Measurements from ENCODE around the gene LNPK.

The LNPK gene

DNA sequence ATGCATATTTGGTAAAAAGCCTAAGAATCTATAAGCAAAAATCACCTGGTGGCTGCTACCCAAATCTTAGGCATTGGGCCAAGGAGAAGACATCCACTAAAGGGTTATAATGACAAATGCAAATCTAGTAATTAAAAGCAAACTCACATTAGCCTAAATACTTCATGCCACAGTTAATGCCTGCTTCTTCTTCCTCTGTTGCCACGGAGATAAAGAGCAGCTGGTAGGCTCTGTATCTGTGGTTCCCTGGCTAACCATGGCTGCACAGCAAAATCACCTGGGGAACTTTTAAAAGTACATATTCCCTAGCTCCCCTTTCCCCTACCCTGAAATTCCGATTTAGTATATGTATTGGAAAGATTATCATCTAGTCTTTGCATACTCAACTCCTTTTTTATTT, 114.3 kb downstream of the LNPK start:
- H3K36me3 ChIP-seq (ENCODE audit: control insufficient read depth, insufficient read depth, low read length) = no peaks in the 10 kb centered on the region

DNA sequence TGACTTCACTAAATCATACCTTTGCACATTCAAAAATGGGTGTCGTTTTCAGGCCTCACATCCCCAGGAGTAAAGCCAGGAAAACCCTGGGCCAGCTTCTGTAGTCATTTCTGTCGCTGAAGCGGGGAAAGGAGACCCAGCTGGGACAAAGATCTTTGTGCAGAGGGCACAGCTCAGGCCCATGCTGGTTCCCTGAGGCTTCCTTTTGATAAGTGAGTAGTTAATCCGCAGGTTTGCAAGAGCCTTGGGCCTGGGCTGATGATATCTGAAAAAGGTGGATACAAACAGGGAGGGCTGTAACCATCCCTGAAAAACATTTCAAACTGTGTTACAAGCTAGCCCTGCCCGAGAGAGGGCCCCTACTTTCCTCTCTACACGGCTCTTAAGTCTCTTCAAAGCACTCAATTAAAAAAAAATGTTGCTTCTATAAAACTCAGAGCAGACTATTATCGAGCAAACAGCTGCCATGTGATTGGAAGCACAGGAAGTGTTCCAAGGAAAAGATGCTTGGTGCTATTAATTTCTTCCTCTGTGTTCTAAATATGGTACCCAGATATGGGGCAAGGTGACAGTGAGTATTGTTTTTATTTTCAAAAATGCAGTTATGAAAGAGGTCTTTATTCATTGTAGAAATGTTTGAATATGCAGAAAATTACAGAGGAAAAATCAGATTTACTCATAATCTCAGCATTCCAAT, 117.2 kb downstream of the LNPK start:
- Histone ChIP-seq H3K4me1 (ENCODE audit: control insufficient read depth, insufficient read depth, low read length) (no peaks in the 10 kb centered on the region), H3K36me3 (ENCODE audit: control insufficient read depth, insufficient read depth, low read length) (no peaks in the 10 kb centered on the region), H3K9ac (ENCODE audit: low read length) (no peak overlapping the region), H3K27ac (ENCODE audit: low read depth, low read length) (no peak overlapping the region), H3K4me3 (ENCODE audit: low read length) (no peak overlapping the region), H3K27me3 (ENCODE audit: control insufficient read depth, insufficient read depth, low read length) (no peaks in the 10 kb centered on the region)

More for the DNA sequence above, 114.3 kb downstream of the LNPK start:
- Histone ChIP-seq H3K9ac (ENCODE audit: low read length) (no peak overlapping the region), H3K27me3 (ENCODE audit: control insufficient read depth, insufficient read depth, low read length) (no peaks in the 10 kb centered on the region), H3K27ac (ENCODE audit: low read depth, low read length) (no peak overlapping the region), H3K4me3 (ENCODE audit: low read length) (no peak overlapping the region), H3K4me1 (ENCODE audit: control insufficient read depth, insufficient read depth, low read length) (no peaks in the 10 kb centered on the region)

DNA sequence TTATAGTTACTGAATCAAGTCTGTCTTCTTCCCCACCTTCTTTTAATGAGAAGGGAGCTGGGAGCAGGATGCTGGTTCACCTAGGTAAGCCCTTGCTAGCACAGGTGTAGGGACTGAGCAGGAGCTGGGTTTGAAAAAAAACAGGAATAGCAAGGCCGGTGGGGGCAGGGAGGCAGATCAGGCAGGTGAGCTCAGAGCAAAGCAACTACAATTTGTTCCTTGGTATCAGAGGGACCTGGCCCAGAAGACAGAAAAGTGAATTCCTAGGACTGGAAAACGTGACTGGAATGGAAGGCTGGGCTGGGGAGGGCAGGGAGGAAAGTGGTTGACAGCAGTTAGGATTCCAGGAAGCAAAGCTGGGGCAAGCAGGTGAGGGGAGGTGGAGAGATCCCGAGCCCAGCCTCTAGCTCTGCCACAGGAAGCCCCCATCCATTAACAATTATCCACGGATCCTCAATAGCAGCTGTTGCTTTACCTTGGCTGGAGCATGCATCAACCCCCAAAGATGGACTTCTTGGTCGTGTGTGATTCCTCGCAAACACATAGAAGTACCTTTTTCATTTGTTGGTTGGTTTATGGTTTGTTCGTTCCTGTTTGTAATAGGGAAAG, 118.4 kb downstream of the LNPK start:
- Histone ChIP-seq H3K36me3 (ENCODE audit: control insufficient read depth, insufficient read depth, low read length) (no peaks in the 10 kb centered on the region), H3K27me3 (ENCODE audit: control insufficient read depth, insufficient read depth, low read length) (no peaks in the 10 kb centered on the region), H3K4me1 (ENCODE audit: control insufficient read depth, insufficient read depth, low read length) (no peaks in the 10 kb centered on the region), H3K9ac (ENCODE audit: low read length) (no peak overlapping the region), H3K27ac (ENCODE audit: low read depth, low read length) (no peak overlapping the region), H3K4me3 (ENCODE audit: low read length) (no peak overlapping the region)

DNA sequence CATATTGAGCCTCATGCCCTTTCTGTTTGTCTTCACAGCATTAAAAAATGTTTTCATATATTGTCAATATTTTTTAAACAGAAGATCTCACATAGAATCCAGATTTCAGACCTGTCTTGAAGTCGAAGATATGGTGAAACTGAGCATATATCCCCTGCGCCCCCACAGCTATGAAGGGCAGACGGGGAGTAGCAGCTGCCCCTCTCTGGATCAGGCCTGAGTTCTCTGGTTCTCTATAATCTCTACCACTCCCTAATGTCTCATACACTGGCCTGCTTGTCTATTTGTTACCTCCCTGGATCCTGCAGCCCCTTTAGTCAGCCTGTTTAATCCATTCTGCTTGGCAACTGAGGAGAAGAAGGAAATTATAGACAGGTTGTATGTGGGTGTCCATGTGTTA, 122.4 kb downstream of the LNPK start:
- Histone ChIP-seq H3K9ac (ENCODE audit: low read length) (no peak overlapping the region), H3K27me3 (ENCODE audit: control insufficient read depth, insufficient read depth, low read length) (no peaks in the 10 kb centered on the region), H3K36me3 (ENCODE audit: control insufficient read depth, insufficient read depth, low read length) (no peaks in the 10 kb centered on the region), H3K27ac (ENCODE audit: low read depth, low read length) (no peak overlapping the region), H3K4me1 (ENCODE audit: control insufficient read depth, insufficient read depth, low read length) (no peaks in the 10 kb centered on the region), H3K4me3 (ENCODE audit: low read length) (no peak overlapping the region)

DNA sequence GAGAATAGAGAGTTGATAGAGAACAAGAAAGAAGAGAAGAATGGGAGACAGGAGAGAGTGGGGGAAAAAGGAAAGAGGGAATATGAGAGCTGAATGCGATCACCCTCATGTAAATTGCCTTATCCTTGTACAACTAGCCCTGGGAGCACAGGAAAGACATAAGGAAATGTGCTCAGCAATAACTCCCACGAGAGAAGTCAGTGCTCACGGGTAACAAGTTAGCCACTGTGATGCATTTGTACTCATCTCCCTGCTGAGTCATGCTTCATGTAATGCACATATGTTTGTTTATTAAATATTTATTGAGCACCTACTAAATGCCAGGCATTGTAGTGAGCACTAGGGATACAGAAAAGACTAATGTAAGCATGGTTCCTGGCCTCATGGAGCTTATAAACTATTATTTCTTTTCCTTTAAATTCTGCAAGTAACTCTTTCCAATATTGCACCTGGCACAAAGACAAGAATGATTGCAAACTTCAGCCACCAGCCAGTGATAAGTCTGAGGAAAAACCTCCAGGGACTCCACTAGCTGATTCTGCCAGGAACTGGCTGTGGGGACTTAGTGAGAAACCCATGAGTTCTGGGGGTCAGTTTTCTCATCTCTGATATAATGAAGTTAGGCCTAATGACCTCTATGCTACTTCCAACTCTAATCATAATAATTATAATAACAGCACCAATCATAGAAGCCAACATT, 124.1 kb downstream of the LNPK start:
- Histone ChIP-seq H3K9ac (ENCODE audit: low read length) (no peak overlapping the region), H3K27me3 (ENCODE audit: control insufficient read depth, insufficient read depth, low read length) (no peaks in the 10 kb centered on the region), H3K27ac (ENCODE audit: low read depth, low read length) (no peak overlapping the region), H3K4me1 (ENCODE audit: control insufficient read depth, insufficient read depth, low read length) (no peaks in the 10 kb centered on the region), H3K4me3 (ENCODE audit: low read length) (no peak overlapping the region), H3K36me3 (ENCODE audit: control insufficient read depth, insufficient read depth, low read length) (no peaks in the 10 kb centered on the region)

DNA sequence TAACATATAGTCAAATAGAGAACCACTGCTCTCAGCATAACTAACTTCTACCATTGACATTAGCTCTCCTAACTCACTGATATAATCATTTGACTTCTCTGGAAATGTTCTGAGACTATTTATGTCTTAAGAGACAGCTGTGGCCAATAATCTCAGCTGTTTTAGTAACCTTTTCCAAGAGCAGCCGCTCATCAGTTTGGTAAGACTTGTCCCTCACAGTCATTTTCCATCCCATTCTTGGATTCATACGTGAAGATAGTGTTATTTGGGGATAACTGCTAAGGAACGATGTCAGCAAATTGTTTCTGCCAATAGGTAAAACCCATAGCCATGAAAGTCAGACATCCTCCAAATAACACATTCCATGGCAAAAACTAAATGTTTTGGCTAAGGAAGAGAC, 127.8 kb downstream of the LNPK start:
- Histone ChIP-seq H3K36me3 (ENCODE audit: control insufficient read depth, insufficient read depth, low read length) (no peaks in the 10 kb centered on the region), H3K4me1 (ENCODE audit: control insufficient read depth, insufficient read depth, low read length) (no peaks in the 10 kb centered on the region), H3K27me3 (ENCODE audit: control insufficient read depth, insufficient read depth, low read length) (no peaks in the 10 kb centered on the region), H3K4me3 (ENCODE audit: low read length) (no peak overlapping the region), H3K9ac (ENCODE audit: low read length) (no peak overlapping the region), H3K27ac (ENCODE audit: low read depth, low read length) (no peak overlapping the region)

Measured in rectal smooth muscle tissue (tissue), 1 donor.